GM18909 (cell line): Measurements from ENCODE around the gene ALDH1A2.
"Not testable (repeated sequence)": the region's sequence is repeated elsewhere in the genome, so short reads cannot be mapped to it uniquely, and the experiment has no call there.

Source experiments
- ATAC-seq: cut with Tn5 transposase; IDR thresholded peaks from one replicate; pipeline ENCODE4 v1.9.1; 2021; ENCODE audit warnings: mild to moderate bottlenecking; ENCODE audit not compliant: unreplicated experiment, poor library complexity

ALDH1A2 gene

DNA sequence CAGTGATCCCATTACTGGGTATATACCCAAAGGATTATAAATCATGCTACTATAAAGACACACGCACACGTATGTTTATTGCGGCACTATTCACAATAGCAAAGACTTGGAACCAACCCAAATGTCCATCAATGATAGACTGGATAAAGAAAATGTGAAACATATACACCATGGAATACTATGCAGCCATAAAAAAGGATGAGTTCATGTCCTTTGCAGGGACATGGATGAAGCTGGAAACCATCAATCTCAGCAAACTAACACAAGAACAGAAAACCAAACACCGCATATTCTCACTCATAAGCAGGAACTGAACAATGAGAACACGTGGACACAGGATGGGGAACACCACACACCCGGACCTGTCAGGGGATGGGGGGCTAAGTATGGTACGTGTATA, 20.1 kb downstream of the ALDH1A2 start:
- ATAC-seq, result not testable (repeated sequence)

DNA sequence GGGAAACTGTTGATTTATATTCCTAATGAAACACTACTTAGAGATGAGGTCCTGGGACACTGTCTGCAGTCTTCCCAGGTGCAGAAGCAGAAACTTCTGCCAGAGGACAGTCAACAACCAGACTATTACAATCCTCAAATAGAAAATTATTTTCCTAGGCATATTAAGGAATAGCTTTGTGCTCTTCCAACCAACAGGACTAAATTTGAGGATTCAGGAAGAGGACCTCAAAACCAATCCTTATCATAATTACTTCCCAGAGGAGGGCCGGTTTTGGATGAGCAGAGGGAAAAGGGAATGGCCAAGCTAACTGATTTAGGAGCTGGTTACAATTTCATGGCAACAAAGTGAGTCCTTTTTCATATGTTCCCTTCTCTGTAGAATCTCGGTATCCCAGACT, 21.0 kb downstream of the ALDH1A2 start:
- no peak for ATAC-seq

DNA sequence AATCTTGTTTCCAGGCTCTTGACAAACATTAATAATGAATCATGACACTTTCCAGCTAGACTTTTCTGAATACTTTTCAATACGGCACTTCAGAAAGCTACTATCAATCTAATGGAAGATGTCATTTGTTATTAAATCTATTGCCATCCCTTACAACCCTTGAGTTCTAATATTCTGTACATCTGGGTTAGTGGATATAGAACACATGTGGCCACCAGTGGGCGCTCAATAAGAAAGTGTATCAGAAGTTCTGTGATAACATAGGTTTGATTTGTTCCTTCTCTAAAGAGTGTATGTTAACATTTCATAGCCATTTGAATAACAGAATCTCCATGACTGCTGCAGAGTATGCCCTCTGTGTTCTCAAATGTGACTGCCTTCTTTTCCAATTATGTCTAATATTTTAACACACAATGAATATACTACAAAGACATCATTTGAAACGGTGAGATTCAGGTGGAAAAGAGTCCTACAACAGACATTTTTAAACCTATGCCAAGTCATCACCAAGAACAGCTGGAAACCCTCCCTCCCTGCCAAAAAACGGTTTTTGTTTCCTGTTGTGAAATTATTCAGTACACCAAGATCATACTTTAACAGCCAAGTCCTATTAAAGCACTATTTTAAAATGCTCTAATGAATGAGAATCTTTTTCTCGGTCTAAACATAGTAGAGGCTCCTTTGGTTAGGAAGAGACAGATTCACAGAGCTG, 22.2 kb downstream of the ALDH1A2 start:
- ATAC-seq, result no peak

DNA sequence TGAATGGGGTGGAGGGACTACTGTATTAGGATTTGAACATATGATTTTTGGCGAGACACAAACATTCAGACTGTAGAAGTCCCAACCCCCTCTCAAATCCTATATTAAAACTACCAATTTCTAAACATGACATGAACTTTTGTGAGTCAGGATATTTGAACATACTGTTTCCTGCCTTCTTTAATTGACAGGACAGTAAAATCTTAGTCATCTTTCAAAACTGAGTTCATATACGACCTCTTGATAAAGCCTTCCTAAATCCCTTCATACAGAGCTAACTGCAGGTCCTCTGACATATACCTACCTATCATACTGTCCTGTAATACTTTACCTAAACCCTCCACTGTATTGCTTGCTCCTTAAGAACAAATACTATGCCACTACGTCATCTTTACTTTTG, 23.5 kb downstream of the ALDH1A2 start:
- ATAC-seq, result no peak

DNA sequence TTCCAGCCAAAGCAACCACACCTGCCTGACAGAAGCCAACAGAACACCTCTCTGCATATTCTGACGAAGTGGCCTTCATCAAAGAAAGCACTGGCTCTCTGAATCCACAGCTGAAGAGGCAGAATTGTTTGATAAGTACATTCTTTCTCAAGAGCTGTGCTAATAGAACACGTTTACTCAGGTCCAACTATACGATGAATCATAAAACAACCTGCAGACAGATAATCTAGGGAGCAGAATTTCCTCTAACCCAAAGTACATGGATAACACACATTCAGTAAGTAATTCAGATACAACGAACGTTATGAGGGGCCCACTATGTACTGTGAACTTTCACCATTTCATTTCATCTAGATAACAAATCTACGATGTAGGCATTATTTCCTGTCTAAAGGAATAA, 25.4 kb downstream of the ALDH1A2 start:
- no peak for ATAC-seq

DNA sequence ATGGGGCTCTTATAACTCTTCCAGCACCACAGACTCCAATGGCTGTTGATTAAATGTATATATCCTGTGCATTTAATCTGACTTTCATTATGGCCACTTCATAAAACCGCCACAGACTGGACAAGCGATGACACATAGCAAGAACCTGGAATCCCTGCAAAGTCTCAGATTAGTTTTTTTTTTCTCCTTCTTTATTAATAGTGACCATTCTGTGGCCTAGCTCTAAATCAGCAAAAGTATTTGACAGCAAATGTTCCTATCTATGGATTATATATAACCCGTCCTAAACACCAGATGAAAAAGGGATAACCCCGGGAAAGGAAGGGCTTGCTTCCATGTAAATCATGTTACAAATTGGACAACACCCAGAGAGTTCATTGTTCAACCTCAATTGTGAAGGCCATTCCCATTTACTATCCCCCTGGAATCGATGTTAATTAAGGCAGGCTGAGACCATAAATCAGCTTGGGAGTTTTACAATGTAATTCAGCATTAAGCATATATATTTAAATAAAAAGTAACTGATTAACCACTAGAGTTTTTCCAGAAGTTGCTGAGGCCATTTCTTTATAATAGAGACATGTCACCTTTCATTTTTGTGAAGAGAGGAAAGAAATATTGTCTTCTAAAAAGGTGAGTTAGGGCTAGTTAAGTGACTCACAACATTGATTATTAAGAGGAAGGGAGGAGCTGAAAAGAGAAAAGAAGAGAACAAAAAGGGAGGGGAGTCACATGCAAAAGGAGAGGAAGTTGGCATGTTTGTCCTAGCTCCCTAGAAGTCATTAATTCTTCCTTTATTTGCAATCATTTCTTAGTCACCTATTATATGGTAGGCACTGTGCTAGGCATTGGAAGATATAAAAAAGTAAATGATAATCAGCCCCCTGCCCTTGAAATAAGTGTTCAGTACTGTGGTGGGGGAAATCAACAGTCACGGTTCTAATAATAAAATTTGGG, 26.2 kb downstream of the ALDH1A2 start:
- ATAC-seq, result no peak

DNA sequence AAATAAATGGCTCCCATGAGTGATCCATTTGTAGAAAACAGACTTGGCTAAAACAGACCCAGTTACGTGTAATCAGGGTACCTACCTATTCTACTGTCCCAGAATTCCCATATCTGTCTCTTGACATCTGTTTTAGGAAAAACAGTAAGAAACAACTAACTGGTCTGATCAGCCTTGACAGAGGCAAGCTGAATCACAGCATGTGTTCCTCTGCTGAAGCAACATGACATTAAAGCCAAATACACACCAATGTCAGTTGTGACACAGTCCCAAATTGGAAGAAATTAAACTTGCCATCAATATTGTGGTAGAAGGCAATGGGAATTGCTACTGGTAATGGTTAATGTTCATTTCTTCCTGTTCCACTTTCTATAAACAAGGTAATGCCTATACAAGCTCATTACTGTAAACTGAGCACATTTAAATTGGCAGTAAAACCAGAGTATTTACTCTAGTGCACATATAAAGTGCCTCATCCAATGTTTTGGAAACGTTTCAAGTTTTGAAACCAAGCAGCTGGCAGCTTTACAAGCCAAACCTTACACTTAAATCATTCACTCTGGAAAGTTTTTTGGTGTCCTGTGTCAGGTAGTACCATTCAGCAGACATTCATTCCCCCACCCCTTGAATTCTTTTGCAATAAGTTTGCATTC, 27.0 kb downstream of the ALDH1A2 start:
- no peak for ATAC-seq

DNA sequence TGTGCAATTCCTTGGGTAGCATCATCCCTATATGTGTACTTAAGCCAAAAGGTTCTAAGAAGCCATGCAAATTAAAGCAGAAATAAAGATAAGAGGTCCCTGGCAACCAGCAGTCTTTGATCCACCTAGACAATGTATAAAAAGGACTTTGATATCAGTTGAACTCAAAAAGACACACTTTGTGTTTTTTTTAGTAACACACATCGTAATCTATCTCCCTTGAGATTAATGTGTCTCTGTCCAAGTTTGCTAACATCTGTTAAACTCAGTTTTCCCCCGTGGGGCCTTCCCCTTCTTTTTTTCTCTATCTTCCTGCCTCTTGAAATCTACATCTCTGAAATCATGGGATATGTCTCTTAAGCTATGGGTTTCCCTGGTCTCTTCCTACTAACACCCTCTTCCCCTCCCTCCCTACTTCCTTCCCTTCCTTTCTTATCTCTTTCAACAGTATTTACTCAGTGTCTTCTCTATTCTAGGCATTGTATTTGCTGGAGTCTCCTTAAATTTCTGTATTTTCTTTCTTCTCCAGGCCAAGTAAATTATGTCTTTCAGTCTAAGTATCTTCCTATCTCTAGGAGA, 27.7 kb downstream of the ALDH1A2 start:
- ATAC-seq, result no peak

DNA sequence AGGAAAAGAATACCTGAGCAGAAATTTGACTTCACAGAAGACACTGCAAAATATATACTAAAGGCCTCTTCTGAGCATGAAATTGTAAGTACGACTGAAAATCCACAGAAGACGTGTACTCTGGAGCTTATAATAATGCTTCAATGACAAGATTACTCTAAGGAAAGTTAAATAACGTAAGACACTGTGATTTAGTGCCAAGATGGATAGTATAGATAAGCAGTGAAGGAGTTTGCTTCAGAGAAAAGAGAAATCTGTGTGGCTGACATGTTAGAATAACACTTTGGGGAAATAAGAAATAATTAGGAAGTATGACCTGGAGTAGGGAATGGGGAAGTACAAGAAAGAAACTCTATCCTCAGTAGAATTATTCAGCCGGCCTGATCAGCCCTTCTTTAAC, 28.9 kb downstream of the ALDH1A2 start:
- ATAC-seq, result no peak

DNA sequence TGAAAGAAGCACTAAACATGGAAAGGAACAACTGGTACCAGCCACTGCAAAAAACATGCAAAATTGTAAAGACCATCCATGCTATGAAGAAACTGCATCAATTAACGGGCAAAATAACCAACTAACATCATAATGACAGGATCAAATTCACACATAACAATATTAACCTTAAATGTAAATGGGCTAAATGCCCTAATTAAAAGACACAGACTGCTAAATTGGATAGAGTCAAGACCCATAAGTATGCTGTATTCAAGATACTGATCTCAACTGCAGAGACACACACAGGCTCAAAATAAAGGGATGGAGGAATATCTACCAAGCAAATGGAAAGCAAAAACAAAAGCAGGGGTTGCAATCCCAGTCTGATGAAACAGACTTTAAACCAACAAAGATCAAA, 37.1 kb downstream of the ALDH1A2 start:
- ATAC-seq, result not testable (repeated sequence)

DNA sequence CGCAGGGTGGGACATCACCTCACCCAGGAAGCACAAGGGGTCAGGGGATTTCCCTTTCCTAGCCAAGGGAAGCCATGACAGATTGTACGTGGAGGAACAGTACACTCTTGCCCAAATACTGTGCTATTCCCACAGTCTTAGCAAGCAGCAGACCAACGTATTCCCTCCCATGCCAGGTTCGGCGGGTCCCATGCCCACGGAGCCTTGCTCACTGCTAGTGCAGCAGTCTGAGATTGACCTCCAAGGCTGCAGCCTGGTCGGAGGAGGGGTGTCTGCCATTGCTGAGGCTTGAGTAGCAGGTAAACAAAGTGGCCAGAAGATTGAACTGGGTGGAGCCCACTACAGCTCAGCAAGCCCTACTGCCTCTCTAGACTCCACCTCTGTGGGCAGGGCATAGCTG, 39.0 kb downstream of the ALDH1A2 start:
- no peak for ATAC-seq

DNA sequence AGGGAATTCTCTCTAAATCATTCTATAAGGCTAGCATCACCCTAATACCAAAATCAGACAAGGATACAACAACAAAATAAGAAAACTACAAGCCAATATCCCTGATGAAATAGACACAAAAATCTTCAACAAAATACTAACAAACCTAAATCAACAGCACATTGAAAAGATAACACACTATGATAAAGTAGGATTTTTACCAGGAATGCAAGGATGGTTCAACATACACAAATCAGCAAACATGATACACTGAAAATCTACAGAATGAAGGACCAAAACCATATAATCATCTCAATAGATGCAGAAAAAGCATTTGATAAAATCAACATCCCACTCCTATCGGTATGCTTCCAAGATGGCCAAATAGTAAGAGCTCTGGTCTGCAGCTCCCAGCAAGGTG, 39.5 kb downstream of the ALDH1A2 start:
- no peak for ATAC-seq

DNA sequence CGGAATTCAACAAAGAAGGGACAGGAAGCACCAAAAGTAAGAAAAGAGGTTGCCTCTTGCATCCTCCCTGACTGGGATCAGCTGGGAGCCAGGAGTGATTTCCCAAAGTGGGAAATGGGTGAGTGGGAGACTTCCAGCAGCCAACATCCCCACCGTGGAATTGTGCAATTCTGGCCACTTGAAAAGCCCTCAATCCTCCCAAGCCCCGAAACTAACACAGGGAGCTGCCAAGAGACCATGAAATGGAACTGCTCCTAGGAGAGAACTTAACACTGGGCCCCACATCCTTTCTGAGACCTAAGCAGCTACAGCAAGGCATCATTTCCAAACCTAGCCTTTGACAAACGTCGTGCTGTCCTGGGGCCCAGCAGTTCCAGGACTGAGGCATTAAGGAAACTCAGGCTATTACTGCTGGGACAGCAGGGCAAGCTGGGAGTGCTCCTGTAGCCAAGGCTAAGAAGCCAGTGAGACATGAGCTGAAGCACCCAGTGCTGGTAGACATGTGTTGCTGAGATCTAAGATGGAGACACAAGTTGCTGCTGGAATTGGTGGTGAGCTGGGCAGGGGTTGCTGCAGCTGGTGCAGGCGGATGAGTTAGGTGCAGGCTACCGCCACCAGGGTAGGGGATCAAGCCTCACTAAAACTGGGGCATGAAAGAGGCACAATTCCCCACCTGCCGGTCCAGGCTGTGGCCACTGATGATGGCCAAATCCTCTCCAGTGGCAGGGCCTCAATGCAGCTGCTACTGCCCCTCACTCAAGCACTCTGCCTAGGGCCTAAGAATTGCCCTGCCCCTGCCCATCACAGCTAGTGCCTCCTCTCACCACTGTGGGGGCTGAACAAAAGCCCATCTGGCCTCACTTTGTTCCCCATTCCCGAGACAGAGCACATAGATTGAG, 43.9 kb downstream of the ALDH1A2 start:
- ATAC-seq, result no peak

DNA sequence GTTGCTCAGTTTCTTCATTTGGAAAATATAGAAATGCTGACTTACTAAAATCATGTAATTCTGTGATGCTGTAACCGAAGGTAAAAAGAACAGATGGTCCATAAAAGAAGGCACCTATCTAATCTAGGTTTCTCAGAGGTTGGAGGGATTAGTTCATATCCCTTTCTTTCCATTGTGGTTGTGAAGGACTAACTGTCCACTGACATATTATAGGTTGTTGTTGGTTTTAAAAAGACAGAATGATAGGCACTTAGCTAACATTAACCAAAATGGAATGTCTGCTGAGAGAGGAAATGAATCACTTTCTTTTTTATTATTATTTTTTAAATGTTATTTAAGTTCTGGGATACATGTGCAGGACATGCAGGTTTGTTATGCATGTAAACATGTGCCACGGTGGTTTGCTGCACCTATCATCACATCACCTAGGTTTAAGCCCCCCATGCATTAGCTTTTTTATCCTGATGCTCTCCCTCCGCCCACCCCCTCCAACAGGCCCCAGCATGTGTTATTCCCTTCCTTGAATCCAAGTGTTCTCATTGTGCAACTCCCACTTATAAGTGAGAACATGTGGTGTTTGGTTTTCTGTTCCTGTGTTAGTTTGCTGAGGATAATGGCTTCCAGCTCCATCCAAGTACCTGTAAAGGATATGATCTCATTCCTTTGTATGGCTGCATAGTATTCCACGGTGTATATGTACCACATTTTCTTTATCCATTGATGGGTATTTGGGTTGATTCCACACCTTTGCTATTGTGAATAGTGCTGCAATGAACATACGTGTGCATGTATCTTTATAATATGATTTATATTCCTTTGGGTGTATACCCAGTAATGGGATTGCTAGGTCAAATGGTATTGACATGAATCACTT, 45.8 kb downstream of the ALDH1A2 start:
- no peak for ATAC-seq

DNA sequence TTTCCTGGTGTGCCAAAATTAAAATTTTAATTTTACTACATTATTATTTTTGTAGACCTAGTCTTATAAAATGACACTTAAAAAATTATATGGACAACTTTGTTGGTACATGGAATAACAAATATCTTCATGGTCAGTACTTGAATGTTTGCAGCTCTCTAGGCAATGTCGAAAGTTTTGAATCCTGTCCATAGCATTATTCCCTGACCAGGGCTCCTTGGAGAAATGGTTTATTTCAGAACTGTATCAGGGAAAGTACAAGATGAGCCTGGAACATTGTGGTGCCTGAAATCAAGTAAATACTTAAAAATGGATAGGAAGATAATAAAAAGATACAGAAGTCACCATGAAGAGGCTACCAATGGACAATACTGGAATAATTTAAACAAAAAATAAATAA, 47.6 kb downstream of the ALDH1A2 start:
- no peak for ATAC-seq

DNA sequence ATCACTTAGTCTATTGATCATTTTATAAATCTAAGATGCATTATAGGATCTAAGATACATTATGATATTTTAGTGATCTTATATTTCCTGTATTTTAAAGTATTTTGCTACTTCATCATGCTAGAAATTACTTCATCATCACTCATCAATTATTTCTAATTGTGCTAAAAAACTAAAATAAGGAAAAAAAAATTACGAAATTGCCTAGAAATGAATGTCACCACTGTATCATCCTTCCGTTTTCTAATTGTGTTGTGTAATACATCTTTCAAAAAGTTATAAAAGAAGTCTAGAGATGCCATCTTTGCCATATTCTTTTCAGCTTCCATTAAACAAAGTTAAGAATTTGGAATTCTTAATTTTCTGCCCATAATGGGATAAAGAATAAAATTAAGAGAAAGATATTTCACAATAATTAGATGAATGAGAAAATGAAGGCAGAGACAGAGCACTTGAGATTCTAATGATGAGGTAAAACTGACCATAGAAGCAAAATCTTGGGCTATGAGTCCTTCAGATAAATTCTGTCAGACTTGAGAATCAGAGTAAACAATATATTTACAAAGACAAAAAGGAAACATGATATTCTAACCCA, 48.8 kb downstream of the ALDH1A2 start:
- ATAC-seq, result no peak

DNA sequence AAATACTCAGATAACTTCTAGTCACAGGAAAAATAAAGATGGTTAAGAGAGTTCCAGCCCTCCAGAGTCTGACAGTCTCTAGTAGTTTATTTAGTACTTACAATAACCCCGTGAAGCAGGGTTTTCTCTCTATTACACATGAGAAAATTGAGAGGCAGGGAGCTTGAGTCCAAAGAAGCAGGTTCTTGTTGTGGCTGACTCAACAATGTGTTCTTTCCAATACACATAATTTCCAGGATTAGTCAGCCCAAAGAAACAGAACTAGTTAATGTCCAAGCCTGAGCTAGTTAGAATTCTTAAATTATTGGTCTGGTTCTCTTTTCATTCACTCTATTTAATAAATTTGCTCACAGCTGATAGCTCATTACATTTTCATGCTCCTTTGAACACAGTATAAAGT, 49.9 kb downstream of the ALDH1A2 start:
- ATAC-seq, result no peak

DNA sequence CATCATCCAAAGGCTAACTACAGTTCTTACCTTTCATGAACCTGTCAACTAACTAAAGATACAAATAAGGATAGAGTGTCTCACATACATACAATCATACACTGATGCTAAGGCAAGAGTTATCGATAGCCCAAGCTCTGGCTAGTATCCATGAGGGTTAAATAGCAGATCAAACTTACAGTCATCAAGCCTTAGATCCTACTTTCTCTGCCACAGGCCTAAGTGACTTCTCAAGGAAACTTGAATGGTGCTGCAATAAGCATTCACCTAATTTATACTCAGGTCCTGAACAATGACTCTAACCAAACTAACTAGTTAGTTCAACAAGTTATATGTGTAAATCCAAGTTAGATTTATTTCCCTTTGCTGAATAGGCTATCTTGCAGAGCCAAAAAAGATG, 51.0 kb downstream of the ALDH1A2 start:
- no peak for ATAC-seq
